Fibroblast of skin of back (primary cell): Measurements from ENCODE around the gene TBC1D10A. TPM values are rescaled to one million over a fixed set of nuclear protein-coding genes. Genes with fewer than 3 reads are reported as not detected.
A peak's percentile ranks its signal among the peaks of the same experiment; 100 is the strongest.

Source experiments
- DNase-seq: peaks from one replicate; pipeline ENCODE4 v3.0.0-alpha.2; 2013
- polyA plus RNA-seq, 2 experiments: library from polyadenylated mRNA; unstranded; fragments of 120-200 nt; gene quantifications; one replicate each; pipeline ENCODE4 v1.2.1, GENCODE V29; 2013; ENCODE audit not compliant: insufficient read length in 2 of 2

Gene TBC1D10A, protein sequence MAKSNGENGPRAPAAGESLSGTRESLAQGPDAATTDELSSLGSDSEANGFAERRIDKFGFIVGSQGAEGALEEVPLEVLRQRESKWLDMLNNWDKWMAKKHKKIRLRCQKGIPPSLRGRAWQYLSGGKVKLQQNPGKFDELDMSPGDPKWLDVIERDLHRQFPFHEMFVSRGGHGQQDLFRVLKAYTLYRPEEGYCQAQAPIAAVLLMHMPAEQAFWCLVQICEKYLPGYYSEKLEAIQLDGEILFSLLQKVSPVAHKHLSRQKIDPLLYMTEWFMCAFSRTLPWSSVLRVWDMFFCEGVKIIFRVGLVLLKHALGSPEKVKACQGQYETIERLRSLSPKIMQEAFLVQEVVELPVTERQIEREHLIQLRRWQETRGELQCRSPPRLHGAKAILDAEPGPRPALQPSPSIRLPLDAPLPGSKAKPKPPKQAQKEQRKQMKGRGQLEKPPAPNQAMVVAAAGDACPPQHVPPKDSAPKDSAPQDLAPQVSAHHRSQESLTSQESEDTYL
- 21.8 TPM for polyA plus RNA-seq (2013, experiment 1 of 2; ENCODE audit: insufficient read length)
- polyA plus RNA-seq (2013, experiment 2 of 2; ENCODE audit: insufficient read length), result 20.9 TPM

DNA sequence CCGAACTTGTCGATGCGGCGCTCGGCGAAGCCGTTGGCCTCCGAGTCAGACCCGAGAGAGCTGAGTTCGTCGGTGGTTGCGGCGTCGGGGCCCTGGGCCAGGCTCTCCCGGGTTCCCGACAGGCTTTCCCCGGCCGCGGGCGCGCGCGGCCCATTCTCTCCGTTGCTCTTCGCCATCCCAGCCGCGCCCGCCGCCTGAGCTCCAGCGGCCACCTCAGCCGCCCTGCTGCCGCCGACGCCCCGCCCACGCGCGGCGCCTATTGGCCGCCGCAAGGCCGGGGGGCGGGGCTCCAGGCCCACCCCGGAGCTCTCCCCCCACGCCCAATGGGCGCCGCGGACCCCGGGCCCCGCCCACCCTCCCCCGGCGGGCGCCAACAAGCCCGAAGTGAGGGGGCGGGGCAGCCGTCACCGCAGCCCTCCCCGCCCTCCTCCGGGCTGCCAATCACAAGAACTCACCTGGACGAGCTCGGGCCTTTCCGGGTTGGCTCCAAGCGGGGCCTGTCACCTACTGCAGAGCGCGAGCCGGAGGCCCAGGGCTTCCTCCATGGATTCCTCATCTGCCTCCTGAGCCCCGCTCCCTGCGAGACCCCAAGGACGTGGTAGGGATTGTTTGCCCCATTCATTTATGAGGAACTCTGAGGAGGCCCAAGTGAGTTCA is at the start of gene TBC1D10A:
Gene TBC1D10A (minus strand): TSS at position 236 of the 657 bp plus-strand sequence. CDS start 60 bp downstream, at position 176.
- DNase-seq, result peak; percentile 86

DNA sequence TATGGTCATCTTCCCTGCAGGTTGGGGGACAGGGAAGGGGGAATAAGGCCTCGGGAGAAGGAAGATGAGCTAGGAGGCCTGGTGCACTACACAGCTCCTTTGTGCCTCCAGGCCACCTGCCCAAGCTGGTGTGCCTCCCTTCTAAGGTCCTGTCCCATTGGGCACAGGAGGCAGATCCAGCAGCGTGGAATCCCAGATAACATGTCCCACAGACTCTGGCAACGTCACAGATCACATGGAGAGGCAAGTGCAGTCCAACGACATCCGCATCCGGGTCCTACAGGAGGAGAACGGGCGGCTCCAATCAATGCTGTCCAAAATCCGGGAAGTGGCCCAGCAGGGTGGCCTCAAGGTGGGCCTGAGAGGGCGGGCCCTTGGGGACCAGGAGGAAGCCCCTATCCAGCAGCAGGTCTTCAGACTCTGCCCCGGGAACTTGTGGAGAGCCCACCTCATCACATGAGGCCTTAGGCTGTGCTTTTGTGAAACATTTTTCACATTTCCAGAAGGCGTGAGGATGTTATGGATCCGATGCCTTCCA is 48.6 kb upstream of the TBC1D10A start:
- no peak for DNase-seq

DNA sequence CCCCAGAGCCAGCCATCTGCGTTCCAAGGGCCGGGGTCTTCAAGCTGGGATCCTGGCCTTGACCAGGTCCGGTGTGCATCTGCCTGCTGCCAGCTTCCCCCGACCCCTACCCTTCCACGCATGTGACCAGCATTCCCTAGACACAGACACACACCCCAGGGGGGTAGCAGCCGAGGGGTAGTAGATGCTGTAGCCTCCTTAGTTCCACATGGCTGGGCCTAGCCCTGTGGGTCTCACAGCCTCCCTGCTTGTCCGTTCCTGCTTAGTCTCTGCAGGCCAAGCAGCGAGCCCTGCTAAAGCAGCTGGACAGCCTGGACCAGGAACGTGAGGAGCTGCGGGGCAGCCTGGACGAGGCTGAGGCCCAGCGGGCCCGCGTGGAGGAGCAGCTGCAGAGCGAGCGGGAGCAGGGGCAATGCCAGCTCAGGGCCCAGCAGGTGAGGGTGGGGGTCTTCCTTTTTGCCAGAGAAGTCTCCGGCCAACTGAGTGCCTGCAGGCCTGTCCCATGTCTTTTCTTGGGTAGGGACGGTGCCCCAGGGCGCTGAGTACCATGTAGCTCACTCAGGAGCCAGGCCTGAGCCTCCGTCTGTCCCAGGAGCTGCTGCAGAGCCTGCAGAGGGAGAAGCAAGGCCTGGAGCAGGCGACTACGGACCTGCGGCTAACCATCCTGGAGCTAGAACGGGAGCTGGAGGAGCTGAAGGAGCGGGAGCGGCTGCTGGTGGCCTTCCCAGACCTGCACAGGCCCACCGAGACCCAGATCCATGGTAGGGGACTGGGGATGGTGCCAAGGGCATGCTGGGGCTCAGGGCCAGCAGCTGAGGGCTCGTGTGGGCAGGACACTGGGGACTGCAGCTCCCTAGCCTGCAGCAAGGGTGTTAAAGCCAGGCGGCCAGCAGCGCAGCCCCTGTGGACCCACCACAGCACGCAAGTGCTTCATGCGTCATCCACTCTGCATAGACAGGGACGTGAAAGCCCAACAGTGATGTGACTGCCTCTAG is 46.9 kb upstream of the TBC1D10A start:
- no peak for DNase-seq

DNA sequence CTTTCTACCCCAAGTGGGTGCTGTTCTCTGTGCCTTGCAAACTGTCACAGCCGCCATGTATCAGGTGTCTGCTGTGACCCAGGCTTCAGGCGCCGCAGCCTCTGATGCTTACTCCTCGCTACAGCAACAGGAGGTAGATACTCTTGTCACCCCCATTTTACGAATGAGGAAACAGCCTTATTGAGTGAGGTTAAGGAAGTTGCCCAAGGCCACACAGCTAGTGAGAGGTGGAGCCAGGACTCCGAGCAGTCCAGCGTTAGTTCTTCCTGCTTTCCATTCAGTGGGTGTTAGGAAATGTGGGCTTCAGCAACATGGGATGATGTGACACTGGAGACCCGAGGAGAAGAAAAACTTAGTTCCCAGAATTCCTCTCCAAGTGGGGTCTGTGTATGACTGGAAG is 46.2 kb upstream of the TBC1D10A start:
- no peak for DNase-seq

DNA sequence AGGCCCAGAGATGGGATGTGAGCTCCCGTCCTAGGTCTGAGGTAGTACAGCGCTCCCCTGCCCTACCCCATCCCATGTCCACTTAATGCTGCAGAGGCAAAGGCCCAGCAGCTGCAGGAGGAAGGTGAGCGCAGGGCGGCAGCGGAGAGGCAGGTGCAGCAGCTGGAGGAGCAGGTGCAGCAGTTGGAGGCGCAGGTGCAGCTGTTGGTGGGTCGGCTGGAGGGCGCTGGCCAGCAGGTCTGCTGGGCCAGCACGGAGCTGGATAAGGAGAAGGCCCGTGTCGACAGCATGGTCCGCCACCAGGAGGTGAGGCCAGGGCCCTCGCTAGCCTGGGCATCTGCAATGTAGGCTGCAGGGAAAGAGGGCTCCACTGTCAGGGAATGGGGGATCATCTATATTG is 45.2 kb upstream of the TBC1D10A start:
- no peak for DNase-seq

DNA sequence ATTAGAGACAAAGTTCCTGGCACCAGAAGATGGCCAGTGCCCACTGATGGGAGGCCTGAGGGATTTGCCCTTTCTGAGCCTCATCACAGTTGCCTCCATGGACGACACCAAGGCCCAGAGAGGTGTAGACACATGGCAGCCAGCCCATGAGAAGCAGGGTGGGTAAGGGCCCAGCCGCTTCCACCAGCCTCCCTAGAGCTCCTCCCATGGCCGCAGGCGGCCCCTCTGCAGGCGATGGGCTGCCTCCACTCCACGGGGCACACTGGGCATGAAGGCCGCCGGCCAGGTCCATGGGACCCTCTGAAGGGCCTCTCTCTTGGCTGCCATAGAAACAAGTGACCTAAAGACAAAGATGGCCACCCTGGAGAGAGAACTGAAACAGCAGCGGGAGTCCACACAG is 44.6 kb upstream of the TBC1D10A start:
- no peak for DNase-seq

DNA sequence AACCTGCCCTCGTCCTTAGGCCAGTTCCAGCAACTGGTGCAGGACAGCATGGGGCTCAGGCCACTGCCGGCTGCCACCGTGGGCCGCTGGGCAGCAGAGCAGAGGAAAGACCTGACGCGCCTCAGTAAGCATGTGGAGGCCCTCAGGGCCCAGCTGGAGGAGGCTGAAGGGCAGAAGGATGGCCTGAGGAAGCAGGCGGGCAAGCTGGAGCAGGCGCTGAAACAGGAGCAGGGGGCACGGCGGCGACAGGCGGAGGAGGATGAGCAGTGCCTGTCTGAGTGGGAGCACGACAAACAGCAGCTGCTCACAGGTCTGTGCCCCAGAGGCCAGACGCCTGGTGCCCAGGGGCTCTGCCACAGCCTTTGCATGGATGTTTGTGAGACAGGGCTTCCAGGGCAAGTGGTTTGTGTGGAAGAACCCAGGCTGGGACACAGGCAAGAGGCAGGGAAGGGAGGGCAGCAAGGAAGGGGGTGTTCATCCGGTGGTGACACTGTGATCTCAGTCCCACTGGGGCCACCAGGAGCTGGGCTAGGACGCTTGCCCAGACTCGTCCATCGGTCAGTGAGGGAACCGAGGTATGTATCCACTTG is 44.0 kb upstream of the TBC1D10A start:
- no peak for DNase-seq

DNA sequence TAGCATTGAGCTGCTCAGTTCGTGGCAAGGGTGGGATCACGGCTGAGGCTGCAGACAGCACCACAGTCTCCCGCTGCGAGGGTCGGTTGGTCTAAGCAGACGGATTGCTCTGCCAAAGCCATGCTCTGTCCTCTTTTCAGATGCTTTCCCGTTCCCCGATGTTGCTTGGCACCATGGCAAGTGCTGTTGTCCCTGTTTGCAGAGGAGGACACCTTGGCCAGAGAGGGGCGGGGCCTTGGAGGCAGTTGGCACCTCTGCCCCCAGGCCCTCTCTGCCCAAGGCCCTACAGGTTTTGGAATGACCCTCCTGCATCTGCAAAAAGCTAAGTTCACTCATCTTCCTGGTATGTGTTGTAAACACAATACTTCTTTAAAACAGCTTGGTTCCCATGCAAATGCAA is 41.7 kb upstream of the TBC1D10A start:
- DNase-seq, result no peak

DNA sequence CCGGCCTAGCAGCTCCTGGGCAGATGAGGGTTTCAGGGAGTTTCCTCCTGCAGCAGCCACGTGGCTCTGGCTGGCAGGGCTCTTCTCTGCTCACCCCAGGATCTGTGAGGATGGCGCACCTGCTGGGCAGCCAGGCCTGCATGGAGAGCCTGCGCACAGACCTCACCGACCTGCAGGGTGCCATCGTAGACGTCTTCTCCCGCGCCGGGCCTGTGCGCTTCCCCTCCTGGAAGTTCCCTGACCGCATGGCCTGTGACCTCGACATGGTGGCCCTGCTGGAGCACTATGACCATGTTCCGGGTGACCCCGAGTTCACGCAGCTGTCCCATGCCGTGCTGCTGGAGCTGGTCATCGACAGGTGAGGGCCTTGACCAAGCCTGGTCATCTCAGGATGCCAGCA is 39.1 kb upstream of the TBC1D10A start:
- DNase-seq, result no peak

DNA sequence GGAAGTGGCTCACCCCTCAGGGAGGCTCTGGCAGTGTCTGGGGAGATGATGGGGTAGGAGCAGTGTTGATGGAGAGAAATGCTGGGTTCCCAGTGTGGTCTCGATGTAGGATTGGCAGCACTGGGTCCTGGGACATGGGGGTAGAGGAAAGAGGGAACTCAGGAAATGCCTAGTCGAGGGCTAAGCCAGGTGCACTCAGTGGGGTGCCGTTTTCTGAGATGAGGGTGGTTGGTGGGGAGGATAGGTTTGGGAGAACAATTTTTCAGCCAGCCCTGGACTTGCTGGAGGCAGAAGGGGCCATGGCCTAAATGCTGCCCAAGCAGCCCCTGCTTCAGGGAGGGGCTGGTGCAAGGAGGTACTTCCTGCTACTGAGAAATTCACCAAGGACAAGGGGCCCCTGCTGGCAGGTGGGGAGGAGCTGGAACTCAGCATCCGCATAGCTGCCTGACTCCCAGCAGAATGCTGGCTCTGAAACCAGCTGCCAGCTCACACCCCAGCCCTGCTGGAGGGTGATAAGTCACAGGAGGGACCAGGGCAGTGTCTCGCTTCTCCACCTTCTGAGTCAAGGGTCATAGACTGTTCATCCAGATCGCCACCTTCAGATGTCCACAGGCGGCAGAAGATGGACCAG is 36.0 kb upstream of the TBC1D10A start:
- no peak for DNase-seq

DNA sequence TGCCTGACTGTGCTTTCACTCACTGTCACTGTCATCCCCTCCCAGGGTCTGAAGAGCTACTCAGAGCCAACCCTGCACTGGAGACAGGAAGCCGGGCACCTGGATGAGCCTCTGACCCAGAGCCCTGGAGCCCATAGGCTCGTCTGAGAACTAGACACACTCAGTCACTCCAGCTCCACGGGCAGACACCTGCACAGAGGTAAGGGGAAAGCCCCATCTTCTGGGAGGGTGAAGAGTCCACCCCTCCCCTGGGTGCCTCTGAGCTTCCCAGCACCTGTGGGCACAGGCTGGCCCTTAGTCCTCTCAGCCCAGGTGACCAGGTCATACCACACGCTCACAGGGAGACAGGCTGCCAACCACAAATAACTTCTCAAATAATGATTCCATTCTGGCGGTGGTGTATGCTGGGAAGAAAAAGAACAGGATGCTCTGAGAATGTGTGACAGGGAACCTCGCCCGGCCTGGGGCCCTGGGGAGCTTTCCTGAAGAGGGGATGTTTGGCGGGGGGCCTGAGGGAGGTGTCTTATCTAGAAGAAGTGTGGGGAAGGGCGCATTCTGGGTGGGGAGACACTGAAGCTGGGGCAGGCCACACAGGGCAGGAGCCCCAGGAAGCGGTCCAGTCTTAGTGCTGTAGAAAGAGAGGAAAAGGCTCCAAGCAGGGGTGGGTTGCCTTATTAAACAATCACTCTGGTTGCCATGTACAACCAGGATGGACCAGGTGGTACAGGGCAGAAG is 35.3 kb upstream of the TBC1D10A start:
- no peak for DNase-seq

DNA sequence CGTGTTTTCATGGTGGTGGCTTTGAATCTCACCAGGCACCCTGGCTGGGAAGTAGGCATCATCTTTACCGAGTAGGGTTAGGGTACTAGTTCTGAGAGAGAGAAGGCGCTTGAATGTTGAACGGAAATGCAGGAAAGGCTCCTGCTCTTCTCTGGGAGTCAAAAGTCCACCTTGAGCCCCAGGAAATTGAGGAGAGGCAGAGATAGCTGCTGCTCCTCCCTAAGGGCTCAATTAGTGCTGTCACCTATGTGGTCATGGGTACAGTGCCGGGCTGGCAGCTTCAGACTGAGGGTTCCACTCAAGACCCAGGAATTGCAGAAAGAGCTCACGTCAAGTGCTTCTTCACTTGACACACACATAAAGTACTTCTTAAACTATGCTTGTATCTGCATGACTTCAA is 31.8 kb upstream of the TBC1D10A start:
- no peak for DNase-seq

DNA sequence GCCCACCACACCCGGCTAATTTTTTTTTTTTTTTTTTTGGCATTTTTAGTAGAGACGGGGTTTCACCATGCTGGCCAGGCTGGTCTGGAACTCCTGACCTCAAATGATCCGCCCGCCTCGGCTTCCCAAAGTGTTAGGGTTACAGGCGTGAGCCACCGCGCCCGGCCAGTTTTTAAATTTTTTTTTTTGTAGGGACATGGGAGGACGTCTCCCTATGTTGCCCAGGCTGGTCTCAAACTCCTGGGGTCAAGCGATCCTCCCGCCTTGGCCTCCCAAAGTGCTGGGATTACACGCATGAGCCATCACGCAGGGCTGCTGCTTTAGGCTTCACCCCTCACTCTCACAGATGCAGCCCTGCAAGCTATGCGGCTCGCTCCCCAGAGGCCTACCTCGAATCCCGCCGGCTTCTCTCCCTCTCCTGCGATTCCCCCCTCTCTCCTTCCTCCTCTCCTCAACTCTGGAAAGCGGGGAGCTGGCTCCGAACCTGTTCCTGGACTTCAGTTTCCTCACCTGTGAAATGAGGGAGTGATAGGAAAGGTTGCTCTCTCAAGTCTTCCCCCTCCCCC is 31.0 kb upstream of the TBC1D10A start:
- DNase-seq, result no peak

DNA sequence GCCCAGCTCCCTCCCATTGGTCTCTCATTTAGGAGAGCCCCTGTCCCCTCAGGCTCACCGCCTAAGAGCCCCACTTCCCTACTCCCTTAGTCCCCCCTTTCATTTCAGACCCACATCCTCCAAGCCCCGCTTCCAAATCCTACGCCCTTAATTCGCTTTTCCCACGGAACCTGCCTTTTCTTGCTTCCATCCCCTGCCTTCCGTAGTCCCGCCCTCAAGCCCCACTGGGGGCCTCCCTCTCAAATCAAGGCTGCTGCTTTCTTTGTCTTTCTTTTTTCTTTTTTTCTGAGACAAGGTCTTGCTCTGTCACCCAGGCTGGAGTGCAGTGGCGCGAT is 30.5 kb upstream of the TBC1D10A start:
- DNase-seq, result no peak

DNA sequence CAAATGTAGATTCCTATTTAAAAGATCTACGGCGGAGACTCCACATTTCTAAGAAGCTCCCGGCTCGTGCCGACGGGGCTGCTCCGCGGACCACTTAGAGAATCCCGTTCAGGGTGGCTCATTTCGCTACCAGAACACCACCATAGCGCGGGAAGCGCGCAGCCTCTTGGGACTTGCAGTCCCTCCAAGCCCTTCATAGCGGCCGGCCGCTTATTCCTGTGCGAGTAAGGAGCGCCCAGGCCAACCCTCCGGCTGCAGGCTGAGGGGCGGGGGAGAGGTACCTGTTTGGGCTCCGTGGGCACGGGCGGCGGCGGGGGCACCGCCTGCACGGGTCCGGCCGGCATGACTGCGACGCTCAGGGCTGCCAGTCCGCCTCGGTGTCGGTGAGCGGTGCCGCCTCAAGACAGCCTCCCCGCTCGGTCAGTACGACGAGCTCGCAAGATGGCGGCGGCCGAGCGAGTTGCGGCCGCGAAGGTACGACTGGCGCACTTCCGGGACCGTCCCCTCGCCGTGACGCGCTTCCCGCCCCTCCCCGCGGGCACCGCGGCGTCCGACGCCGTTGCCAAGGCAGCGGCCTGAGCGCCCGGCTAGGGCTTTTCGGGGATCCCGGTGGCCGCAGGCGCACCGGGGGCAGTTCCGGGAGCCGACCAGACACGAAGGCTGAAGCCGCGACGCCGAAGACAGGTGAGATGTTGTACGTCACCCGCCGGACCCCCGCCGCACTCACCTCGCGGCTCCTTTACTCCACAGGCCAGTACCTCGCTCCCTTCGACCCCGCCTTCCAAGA is 29.9 kb upstream of the TBC1D10A start, which contains the start of the genes CCDC157 and SF3A1:
Gene CCDC157 (plus strand): TSS at position 559 of the 787 bp plus-strand sequence. CDS start 8,994 bp downstream, outside the sequence.
Gene SF3A1 (minus strand): TSS at position 446 of the 787 bp plus-strand sequence. CDS start 102 bp downstream, at position 344.
- peak; percentile 91 for DNase-seq

DNA sequence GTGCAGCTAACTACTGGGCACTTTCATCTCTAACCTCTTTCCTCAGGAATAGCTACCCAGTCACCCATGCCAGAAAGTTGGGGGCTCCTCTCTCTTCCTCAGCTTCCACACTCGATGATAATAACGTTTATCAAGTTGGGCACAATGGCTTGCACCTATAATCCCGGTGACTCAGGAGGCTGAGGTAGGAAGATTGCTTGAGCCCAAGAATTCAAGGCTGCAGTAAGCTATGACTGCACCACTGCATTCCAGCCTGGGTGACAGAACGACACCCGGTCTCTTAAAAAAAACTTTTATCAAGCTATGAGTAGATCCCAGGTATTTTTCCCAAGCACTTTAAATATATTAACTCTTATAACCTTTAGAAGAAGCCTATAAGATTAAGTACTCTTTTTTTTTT is 27.9 kb upstream of the TBC1D10A start:
- no peak for DNase-seq

DNA sequence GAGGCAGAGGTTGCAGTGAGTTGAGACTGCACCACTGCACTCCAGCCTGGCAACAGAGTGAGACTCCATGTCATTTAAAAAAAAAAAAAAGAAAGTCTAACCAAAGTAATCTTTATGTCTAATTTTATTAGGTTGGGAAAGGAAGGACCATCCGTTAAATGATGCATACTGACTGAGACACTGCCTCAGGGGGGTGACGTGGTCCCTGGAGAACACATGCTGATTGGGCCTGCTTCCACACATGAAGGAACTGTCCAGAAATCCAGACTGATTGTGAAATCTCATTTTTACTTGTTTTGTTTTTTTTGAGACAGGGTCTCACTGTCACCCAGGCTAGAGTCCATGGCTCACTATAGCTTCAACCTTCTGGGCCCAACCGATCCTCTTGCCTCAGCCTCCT is 24.5 kb upstream of the TBC1D10A start:
- DNase-seq, result no peak

DNA sequence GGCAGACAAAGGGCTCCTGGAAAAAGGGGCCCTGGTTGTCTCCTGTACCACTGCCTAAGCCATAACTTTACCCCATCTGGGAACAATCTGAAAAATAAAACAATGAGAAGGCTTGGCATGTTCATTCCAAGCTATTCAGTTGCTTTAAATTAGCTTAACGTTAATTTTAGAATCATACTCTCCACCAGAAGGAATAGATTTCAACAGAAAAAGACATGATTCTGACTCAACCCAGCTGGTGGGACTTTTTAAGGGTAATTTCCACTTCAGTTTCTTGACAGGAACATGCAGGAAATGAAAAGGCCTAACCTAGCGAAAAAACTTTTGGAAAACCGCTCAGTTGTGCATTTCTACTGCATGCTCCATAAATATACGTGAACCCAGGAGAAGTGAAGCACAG is 22.1 kb upstream of the TBC1D10A start:
- no peak for DNase-seq

DNA sequence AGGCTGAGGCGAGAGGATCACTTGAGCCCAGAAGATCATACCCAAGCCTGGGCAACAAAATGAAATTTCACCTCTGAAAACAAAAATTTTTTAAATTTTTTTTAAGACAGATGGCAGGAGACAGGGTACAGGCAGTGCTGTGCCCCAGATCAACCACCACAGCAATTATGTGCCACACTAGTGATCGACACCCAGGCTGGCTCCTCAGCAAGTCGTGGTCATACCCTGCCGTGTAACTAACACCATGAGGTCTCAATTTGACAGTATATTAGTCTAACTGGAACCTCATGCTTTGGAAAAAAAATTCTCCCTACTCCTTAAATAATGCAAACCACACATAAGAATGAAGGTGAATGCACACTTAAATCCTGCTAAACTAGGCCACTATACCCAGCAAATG is 21.7 kb upstream of the TBC1D10A start:
- no peak for DNase-seq
